ENCODE measurements around the gene IKBKE. TPM values are rescaled to one million over a fixed set of nuclear protein-coding genes. Genes with fewer than 3 reads are reported as not detected.

The IKBKE gene
- total RNA-seq = 10 to 100 TPM in 1 of 8 experiments, 1 to 10 TPM in 4, under 1 TPM in 3; 0.05 to 10.0 (median 3.3) TPM

DNA sequence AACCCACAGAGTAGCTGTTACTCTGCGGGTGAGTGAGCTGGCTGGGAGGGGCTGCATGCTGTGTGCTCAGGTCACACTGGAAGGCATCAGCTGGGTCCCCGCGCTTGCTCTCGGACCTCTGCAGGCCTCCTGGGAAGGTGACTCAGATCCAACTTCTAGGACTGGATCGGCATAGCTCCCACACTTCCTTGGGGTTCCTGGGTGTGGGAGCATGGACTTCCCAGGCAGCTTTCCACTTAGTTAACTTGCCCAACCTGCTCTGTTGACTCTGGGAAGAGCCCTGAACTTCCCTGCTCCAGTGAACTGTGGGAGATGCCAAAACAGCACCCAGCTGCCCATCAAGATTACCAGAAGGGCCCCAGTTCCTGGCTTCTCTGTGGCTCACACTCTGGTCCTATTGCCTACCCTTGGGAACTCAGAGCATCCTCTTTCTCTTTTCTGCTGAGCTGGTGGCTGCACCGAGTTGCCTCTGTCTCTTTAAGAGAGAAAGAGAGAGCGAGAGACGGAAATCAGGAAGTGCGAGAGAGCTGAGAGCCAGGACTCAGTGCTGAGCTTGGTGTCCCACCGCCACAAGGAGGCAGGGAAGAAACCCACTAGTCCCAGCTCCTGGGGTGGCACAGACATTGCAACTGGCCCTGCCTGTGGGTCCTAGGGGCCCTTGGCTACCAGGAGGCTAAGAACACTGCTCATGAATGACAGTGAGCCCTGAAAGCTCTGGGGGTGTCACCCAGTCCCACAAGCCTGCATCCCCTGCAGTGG is at the start of gene IKBKE:
IKBKE (plus strand) TSS at position 544 of the 759 bp plus-strand sequence. CDS start 2,752 bp downstream, outside the sequence.
- H3K4me1 ChIP-seq (replicated peaks in 1 of 2) = peaks cover 5 to 24% of the 10 kb centered on the region in 2 donors
- H3K4me3 ChIP-seq = peak within 1 kb of the TSS in 3 of 5 donors; percentile 24 to 28 (median 27)

DNA sequence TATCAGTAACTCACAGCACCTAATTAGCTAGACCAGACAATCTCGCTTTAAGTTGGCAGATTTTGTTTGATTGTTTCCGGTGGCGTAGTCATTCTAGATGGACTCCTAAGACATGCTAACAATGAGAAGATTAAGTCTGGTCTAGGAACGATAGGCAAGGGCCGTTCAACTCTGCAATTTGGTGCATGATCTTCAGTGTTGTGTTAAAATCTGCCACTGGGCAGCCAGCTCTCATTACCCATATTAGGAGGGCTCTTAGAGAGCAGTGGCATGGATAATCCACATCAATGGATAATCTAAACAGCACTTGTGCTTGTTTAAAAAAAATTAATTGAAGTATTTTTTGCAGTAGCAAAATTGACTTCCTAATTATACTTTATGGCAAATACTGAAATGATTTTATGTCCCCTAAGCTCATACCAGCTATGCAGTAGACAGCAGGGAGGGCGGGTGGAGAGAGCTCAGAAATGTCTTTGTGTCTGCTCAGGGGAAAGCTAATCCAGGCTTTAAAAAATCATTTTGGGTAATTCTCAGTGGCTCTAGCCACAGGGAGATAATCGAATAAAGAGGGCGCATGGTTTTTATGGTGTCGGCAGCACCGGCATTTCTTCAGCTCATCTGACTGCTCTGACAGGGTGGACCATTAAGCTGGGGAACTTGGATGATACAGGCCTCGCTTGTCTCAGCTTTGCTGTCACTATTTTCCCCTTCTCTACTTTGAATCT is 48.5 kb upstream of the IKBKE start:
- in situ Hi-C loops (cut with MboI; ENCODE audit: low pct_unique_long_range_greater_than_20kb in 2 of 9, low sequenced_read_pairs in 9 of 9, unreplicated experiment in 9 of 9) = no loop called here
- peaks cover 4 to 15% of the 10 kb centered on the region in 2 donors for H3K4me1 ChIP-seq (replicated peaks in 1 of 2)
- 71 to 100% (median 91%) methylated on average over 1 to 11 of the region's 11 CpGs for WGBS, 10 experiments
- no peak for ATAC-seq (replicated peaks in 6 of 8)
- no peak overlapping the region for H3K27ac ChIP-seq
- H3K4me3 ChIP-seq = no peak overlapping the region

More for the DNA sequence above, at the start of gene IKBKE:
- ATAC-seq (replicated peaks in 6 of 8) = peak; percentile 70 to 89 (median 80)
- no peak within 1 kb of the TSS for H3K27ac ChIP-seq
- in situ Hi-C loops (cut with MboI; ENCODE audit: low pct_unique_long_range_greater_than_20kb in 2 of 9, low sequenced_read_pairs in 9 of 9, unreplicated experiment in 9 of 9) = no loop called here
- WGBS, 10 experiments = 20 to 60% (median 41%) methylated on average over 1 to 9 of the region's 10 CpGs; no CpG with 5 or more reads in 3 of the 10 experiments

DNA sequence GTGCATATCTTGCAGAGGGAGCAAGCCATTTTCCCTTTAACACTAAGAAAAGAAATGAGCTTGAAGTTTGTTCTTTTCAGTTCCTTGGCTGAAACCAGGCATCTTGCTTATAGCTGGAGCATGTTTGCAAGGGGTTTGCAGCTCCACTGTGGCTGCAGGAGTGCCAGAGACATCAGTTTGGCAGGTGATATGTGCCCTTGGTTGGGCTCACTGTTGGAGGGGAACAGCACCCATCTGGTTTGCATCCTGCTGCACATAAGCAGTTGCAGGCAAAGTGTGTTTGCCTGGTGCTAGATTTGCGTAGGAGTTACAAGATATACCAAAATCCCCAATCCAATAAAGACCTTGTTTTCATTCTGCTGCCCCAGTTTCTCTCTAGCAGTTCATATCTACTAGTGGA is 47.8 kb upstream of the IKBKE start:
- ATAC-seq (replicated peaks in 6 of 8) = no peak
- in situ Hi-C loops (cut with MboI; ENCODE audit: low pct_unique_long_range_greater_than_20kb in 2 of 9, low sequenced_read_pairs in 9 of 9, unreplicated experiment in 9 of 9) = no loop called here
- H3K4me3 ChIP-seq = no peak overlapping the region
- H3K4me1 ChIP-seq (replicated peaks in 1 of 2) = peaks cover 4 to 14% of the 10 kb centered on the region in 2 donors
- H3K27ac ChIP-seq = no peak overlapping the region
- 80 to 100% (median 90%) methylated on average over 1 of the region's 1 CpG; no CpG with 5 or more reads in 4 of the 10 experiments for WGBS, 10 experiments

DNA sequence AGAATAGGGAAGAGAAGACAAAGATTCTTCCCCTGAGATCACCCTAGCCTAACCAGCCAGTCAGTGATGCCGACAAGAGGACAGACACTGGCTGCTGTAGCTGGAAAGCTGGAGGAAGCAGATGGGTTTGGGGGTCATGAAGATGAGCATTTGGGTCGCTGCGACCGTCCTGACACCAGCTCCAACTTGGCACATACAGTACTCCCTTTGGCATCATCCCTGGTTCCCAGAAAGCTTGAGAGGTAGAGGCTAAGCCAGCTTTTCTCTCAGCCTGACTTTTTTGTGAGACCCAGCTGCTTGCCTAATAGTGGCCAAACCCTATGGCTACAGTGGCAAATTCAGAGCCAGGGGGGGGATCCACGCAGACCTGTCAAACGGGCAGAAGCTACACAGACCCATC is 43.0 kb upstream of the IKBKE start:
- no peak overlapping the region for H3K27ac ChIP-seq
- H3K4me3 ChIP-seq = no peak overlapping the region
- no peak for ATAC-seq (replicated peaks in 6 of 8)
- WGBS, 10 experiments = 80 to 100% (median 100%) methylated on average over 1 to 6 of the region's 6 CpGs; no CpG with 5 or more reads in 2 of the 10 experiments
- no peaks in the 10 kb centered on the region for H3K4me1 ChIP-seq (replicated peaks in 1 of 2)
- in situ Hi-C loops (cut with MboI; ENCODE audit: low pct_unique_long_range_greater_than_20kb in 2 of 9, low sequenced_read_pairs in 9 of 9, unreplicated experiment in 9 of 9) = no loop called here

DNA sequence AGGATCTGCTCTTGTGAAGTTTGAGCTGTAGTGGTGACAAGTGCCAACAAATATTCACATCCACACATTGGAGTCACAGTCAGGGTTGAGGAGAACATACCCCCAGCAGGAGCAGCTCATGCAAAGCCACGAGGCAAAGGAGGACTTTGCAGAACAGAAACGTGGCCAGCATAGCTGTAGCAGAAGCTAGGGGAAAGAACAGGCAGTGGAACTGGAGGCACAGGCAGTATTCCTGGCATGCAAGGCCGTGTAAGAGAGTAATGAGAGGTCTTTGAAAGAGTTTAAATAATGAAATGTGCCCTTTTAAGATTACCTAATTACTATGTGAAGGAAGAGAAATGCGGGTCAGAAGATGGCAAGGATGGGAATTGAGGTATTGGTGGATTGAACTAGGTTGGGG is 40.9 kb upstream of the IKBKE start:
- no peak for ATAC-seq (replicated peaks in 6 of 8)
- no peaks in the 10 kb centered on the region for H3K4me1 ChIP-seq (replicated peaks in 1 of 2)
- 77 to 100% (median 94%) methylated on average over 1 to 4 of the region's 4 CpGs; no CpG with 5 or more reads in 2 of the 10 experiments for whole genome bisulfite sequencing, 10 experiments
- H3K4me3 ChIP-seq = no peak overlapping the region
- in situ Hi-C loops (cut with MboI; ENCODE audit: low pct_unique_long_range_greater_than_20kb in 2 of 9, low sequenced_read_pairs in 9 of 9, unreplicated experiment in 9 of 9) = no loop called here
- H3K27ac ChIP-seq = no peak overlapping the region

DNA sequence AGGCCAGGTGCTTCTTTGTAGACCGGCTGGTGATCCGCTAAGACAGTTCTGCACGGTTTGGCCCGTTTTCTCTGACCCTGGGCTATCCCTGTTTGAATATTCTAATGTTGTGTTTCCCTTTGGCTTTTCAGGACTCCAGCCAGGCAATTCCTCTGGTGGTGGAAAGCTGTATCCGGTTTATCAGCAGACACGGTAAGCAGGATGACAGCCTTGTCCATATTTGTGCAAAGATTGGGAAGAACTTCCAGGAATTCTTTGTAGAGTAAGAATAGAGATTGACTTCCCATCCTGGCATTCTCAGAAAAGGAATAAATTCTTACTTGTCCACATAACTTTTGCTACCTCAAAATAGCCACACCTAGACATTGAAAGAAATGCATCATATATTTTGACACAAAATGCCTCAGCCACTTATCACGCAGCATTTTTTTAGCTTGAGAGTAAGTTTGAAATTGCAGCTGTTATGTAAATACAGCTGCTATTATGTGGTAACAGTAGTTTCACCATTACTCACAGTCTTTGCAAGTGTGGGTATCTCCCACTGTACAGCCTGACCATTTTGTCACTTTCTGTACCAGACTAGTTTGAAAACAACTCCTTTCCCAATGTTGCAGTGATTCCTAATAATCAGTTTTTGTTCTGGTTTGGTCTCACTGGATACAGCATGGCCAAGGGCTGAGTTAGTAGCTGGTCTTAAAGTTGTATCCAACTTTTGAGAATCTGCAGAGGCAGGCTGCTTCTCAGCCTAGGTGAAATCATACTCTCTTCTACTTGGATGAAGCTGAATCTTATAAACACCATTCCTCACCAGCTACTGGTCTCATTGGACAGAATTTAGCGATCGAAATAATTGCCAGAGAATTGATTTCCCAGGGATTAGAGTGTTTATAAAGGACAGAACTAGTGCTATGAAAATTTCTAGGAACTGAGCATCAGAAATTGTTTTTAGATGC is 40.0 kb upstream of the IKBKE start:
- in situ Hi-C loops (cut with MboI; ENCODE audit: low pct_unique_long_range_greater_than_20kb in 2 of 9, low sequenced_read_pairs in 9 of 9, unreplicated experiment in 9 of 9) = no loop called here
- ATAC-seq (replicated peaks in 6 of 8) = peak in 3 of 8 experiments; percentile 94 to 97 (median 95)
- WGBS, 10 experiments = 2 to 100% (median 84%) methylated on average over 2 to 9 of the region's 9 CpGs
- H3K4me3 ChIP-seq = no peak overlapping the region
- no peak overlapping the region for H3K27ac ChIP-seq
- no peaks in the 10 kb centered on the region for H3K4me1 ChIP-seq (replicated peaks in 1 of 2)

DNA sequence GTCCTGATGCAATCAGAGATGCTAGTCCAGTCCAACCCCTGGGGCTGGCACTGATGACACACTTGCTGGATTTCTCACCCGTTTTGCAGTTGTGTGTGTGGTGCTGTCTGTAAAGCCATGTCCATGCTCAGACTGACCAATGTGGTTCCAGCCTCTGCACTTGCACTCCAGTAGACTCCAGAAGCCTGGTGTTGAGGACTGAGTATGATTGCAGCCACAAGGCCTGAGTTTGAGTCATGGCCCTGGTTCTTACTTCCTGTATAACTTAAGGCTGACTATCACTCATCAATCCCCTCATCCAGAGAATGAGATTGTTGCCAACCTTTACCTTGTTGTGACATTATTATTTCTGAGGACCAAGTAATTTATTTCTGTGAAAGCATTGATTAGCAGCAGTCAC is 34.8 kb upstream of the IKBKE start:
- in situ Hi-C loops (cut with MboI; ENCODE audit: low pct_unique_long_range_greater_than_20kb in 2 of 9, low sequenced_read_pairs in 9 of 9, unreplicated experiment in 9 of 9) = no loop called here
- Histone ChIP-seq H3K27ac (no peak overlapping the region), H3K4me1 (replicated peaks in 1 of 2) (no peaks in the 10 kb centered on the region), H3K4me3 (no peak overlapping the region)
- 80 to 86% methylated on average over 1 of the region's 1 CpG; no CpG with 5 or more reads in 8 of the 10 experiments for WGBS, 10 experiments
- ATAC-seq (replicated peaks in 6 of 8) = no peak

DNA sequence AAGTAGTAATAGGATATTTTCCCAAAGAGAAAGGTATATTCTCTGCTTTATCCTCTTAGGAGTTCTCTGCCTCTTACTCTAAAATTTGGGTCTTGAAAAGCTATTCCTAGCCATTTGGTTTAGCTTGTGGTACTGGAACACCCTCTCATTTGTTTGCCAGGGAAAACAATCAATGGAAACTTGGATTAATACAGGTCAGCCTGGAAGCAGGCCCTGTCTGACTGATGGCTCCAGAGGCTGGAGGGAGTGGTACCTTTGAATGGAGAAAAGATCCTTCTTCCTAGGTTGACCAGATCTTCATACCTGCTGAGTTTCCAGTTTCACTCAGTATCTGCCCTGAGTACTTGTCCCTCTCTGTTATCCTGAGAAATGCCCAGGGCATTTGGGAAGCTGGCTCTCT is 31.7 kb upstream of the IKBKE start:
- Histone ChIP-seq H3K4me1 (replicated peaks in 1 of 2) (no peaks in the 10 kb centered on the region), H3K4me3 (no peak overlapping the region), H3K27ac (no peak overlapping the region)
- no peak for ATAC-seq (replicated peaks in 6 of 8)
- in situ Hi-C loops (cut with MboI; ENCODE audit: low pct_unique_long_range_greater_than_20kb in 2 of 9, low sequenced_read_pairs in 9 of 9, unreplicated experiment in 9 of 9) = no loop called here

DNA sequence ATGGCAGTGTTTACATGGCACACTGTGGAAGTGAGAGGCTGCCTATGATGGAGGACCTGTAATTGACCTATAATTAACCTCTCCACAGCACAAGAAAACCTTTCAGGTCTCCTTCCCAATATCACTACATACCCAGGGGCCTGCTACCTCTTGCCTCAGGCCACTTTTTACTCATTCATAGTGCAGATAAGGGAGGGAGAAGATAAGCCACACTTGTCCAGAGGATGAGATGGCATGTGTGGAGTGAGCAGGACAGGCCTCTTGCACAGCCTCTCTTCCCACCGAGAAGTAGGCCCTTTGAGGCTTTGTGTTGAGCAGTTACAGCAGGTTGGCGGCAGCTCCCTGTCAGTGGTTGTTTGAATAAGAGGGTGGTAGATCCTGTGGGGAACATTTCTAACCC is 31.1 kb upstream of the IKBKE start:
- H3K27ac ChIP-seq = no peak overlapping the region
- H3K4me3 ChIP-seq = no peak overlapping the region
- no peaks in the 10 kb centered on the region for H3K4me1 ChIP-seq (replicated peaks in 1 of 2)
- 100% methylated on average over 1 to 2 of the region's 2 CpGs; no CpG with 5 or more reads in 4 of the 10 experiments for WGBS, 10 experiments
- in situ Hi-C loops (cut with MboI; ENCODE audit: low pct_unique_long_range_greater_than_20kb in 2 of 9, low sequenced_read_pairs in 9 of 9, unreplicated experiment in 9 of 9) = no loop called here
- no peak for ATAC-seq (replicated peaks in 6 of 8)

DNA sequence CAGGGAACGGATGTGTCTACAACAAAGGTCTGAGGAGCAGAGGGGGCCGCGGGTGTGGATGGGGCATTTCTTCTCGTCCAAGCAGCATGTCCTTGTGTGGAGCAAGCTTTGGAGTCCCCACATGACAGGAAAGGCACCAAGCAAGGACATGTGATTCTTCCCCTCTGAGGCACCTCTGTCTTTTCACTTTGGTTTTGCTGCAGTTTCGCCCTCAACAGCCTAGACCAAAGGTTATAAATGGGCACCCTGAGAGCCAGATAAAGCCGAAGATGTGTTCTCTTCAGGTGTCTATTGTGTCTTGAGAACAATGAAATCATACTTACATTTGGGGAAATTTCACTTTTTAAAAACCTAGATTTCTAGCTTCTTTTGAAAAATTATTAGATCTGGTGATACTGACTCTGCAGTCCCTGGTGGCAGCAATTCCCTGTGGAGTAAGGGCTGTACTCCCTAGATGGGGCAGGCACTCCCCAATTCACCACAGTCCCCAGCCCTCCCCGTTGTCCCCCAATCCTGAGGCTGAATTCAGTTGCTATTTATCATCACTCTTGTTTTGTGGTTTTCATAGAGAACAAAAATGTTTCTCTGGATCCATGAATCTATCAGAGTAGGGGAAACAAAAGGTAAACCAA is 28.8 kb upstream of the IKBKE start:
- no peak overlapping the region for H3K27ac ChIP-seq
- no peaks in the 10 kb centered on the region for H3K4me1 ChIP-seq (replicated peaks in 1 of 2)
- in situ Hi-C loops (cut with MboI; ENCODE audit: low pct_unique_long_range_greater_than_20kb in 2 of 9, low sequenced_read_pairs in 9 of 9, unreplicated experiment in 9 of 9) = no loop called here

DNA sequence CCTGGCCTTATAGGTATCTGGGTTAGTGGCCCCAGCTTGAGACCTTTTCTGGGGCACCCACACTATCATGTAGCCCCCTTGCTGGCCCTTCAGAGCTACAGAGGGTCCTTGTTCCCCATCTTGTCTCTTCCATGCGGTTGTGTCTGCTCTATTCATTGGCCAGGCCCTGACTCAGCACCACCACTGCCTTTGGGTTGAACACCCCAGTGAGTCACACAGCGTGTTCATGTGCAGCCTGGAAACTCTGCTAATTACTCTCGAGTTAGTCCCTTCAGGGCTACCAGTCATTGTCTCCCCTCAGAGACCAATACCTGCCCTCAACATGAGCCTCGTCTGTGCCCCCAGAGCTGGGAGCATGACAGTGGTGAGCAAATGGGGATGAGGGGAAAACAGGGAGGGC is 28.2 kb upstream of the IKBKE start:
- ATAC-seq (replicated peaks in 6 of 8) = peak in 2 of 8 experiments; percentile 70 to 85
- in situ Hi-C loops (cut with MboI; ENCODE audit: low pct_unique_long_range_greater_than_20kb in 2 of 9, low sequenced_read_pairs in 9 of 9, unreplicated experiment in 9 of 9) = no loop called here

More for the DNA sequence above, 28.8 kb upstream of the IKBKE start:
- WGBS, 10 experiments = 80 to 96% (median 92%) methylated on average over 1 to 7 of the region's 7 CpGs; no CpG with 5 or more reads in 4 of the 10 experiments
- no peak for ATAC-seq (replicated peaks in 6 of 8)
- H3K4me3 ChIP-seq = no peak overlapping the region

DNA sequence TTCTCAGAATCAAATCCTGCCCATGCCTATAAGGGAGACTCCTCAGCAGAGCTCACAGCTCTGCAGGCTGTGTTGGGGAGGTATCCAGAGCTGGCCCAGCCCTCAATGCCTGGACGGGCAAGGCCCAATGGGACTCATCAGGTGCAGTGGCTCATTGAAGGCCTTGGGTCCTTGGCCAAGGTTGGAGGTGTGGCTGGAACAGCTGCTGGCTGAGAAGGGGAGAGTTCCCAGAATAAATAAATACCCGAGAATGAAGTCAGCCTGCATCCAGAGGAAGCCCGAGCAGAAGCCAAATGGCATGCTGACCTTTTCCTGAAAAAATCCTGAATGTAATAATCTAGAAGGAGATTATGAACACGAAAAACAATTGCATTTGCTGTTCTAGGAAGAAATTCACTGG is 25.2 kb upstream of the IKBKE start:
- in situ Hi-C loops (cut with MboI; ENCODE audit: low pct_unique_long_range_greater_than_20kb in 2 of 9, low sequenced_read_pairs in 9 of 9, unreplicated experiment in 9 of 9) = no loop called here
- 0 to 100% (median 64%) methylated on average over 1 to 4 of the region's 4 CpGs for WGBS, 10 experiments
- peak in 2 of 8 experiments; percentile 59 to 81 for ATAC-seq (replicated peaks in 6 of 8)
- H3K27ac ChIP-seq = no peak overlapping the region
- no peaks in the 10 kb centered on the region for H3K4me1 ChIP-seq (replicated peaks in 1 of 2)
- H3K4me3 ChIP-seq = no peak overlapping the region

More for the DNA sequence above, 28.2 kb upstream of the IKBKE start:
- Histone ChIP-seq H3K4me3 (no peak overlapping the region), H3K27ac (no peak overlapping the region), H3K4me1 (replicated peaks in 1 of 2) (no peaks in the 10 kb centered on the region)
- WGBS, 10 experiments = 15 to 92% (median 79%) methylated on average over 1 to 4 of the region's 4 CpGs; no CpG with 5 or more reads in 4 of the 10 experiments

All from motor neuron (in vitro differentiated cells).